HPDE6-E6E7 (cell line): ENCODE data around the gene CPED1.
"Not testable (repeated sequence)": the region's sequence is repeated elsewhere in the genome, so short reads cannot be mapped to it uniquely, and the experiment has no call there.

Experiments
- DNase-seq: peaks from one replicate; pipeline ENCODE4 v3.0.0; 2011; ENCODE audit warnings: missing footprints; ENCODE audit errors: extremely low spot score

CPED1 gene

DNA sequence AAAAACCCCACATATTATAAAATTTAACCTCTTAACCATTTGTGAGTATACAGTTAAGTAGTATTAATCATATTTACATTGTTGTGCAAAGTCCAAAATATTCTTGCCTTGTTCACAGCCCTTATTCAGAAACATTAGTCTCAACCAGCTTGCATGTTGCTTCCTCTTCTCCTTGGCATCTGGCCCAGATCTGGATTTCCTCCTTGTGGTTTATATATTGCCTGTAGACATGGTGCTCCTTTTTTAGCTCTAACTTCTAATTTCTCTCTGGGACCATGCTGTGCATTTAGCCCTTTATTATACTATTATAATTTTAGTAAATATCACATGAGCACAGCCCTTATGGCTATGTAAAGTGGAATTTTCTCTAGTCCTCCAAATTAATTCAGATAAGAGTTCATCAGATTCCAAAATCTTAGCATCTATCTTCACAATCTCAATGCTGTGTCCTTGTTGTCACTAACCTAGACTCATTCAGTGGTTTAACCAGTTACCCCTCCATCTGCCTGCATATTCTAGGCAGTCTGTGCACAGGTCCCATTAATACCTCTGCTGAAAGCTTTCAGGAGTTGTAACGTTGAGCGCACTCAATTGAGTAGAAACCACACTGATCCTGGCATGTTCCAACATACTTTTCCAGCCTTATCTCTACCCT, 7.9 kb downstream of the CPED1 start:
- DNase-seq, result peak; percentile 35

DNA sequence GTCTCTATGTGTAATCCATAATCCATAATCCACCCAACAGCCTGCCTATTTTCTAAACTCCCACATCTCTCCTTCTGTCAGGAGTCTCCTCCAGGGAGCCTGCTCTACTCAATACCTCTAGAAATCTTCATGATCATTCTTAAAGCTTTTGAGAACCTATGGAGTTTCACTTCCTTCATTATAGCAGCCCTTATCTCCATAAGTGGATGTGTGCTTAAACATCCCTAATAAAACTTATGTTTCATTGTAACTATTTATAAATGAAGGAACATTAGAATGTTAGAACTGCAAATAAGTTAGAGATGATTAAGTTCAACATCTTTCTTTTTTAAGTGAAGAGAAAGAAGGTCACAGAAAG, 8.5 kb downstream of the CPED1 start:
- DNase-seq, result no peak

DNA sequence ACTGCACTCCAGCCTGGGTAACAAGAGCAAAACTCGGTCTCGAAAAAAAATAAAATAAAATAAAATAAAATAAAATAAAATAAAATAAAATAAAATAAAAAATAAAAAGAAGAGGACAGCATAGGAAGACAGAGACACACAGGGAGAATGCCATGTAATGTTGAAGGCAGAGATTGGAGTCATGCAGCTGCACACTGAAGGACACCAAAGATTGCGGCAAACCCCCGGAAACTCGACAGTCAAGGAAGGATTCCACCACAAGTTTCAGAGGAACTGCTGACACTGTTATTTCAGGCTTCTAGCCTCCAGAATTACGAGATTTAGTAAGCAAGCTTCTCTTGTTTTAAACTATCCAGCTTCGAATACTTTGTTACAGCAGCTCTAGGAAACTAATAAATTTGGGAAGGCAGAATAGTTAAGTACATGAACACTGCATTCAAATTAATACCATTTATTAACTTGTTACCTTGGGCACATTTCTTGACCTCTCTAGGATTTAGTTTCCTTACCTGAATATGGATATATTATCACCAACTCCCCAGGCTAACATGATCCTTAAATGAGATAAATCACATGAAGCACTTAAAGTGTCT, 9.5 kb downstream of the CPED1 start:
- DNase-seq, result no peak

DNA sequence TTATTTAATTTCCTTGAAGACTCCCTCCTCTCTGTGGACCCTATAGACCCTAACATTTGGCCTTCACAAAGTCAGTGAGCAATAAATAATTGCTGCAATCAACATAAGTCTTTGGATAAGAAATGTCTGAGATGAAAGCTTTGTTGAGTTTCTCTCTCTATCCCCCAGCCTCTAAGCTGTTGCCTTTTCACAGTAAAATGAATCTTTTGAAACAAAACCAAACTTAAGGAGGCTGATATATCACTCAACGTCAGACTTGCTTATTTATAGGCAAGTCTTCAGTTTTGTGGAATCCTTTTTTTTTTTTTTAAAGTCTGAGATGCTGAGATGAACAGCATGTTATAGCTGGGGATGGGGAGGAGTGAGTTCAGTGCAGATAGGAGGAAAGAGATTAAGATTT, 10.0 kb downstream of the CPED1 start:
- no peak for DNase-seq

DNA sequence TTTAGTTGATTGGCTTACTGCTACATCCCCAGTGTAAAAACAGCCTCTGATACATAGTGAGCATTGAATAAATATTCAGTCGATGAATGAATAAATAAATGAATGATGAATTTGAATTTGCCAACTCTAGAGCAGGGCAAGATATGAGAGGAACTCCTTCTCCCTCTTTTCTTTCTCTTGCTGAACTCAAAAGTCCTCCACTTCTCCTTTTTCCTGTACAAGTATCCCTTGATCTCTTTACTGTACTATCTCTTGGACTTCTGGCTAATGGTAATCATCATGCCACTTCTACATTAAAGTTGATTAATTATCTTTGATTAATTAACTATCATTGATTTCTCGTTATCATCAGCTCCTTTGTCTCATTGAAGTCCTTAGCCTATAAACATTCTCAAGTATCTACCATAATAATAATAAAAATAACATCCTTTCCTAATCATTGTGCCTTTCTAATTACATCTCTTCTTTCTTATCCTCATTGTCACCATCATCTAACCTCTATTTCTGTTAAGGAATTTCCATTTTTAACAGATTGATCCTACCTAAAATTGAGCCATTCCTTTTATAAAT, 10.6 kb downstream of the CPED1 start:
- no peak for DNase-seq

DNA sequence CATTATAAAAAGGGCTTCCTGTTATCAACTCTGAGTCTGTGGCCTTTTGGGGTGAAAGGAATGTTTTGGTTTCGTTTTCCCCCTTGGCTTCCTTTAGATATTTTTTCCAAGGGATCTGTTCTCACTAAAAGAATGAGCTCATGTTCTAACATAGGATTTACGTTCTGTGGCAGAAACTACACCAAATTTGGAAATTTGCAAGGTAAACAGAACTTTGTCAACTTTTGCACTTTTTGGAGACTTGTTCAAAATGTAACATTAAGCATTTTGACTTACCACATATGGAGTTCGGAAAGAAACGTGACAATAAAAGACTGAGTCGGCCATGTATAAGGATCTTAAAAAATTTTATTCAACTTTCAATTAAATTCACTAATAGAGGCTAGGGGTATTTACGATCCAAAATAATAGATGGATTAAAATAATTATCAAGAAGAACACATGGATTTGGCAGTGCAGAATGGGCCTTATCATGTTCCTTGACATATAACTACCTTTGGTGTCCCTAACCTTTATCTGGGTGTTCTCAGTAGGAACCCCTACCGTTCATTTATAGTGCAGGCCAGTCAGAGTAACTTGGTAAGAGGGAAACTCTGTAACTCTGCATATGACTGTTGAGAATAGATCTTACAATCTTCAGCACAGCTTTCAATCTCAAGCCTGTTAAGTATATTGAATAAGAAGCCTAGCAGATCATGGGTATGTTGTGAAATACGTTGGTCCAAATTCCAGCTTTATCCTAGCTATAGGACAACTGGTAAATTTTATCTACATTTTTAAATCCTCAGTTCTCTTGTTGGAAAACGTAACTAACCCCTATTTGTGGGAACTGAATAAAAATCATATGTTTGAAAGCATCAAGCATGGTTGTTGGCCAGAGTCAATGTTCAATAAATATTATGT, 11.8 kb downstream of the CPED1 start:
- DNase-seq, result no peak

DNA sequence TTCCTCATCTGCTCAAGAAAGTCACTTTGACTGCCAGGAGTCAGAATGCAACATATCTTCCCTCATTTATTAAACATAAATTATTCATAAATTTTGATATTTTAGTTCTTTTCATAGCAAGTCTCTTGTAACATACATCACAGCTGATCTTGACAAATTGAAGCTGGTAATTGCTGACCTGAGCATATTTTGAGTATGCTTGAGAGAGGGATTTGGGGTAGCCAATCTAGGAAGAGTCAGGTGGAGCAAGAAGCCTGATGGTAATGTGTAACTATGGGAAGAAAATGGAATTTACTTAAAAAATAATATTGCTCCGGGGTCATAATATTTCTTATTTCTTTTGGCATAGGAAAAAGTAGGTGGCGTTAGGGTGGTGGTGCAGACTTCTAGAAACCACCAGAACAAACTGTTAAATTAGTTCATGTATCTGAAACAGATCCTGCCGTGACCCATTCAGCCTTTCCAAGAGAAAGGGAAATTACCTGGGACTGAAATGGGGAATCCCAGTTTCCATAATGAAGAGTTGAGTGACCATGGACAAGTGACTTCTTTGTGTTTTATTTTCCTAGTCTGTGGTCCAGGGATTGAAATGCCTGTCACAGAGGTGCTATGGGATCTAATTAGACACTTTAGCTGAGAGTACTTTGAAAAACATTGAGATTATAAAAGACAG, 12.9 kb downstream of the CPED1 start:
- DNase-seq, result no peak

DNA sequence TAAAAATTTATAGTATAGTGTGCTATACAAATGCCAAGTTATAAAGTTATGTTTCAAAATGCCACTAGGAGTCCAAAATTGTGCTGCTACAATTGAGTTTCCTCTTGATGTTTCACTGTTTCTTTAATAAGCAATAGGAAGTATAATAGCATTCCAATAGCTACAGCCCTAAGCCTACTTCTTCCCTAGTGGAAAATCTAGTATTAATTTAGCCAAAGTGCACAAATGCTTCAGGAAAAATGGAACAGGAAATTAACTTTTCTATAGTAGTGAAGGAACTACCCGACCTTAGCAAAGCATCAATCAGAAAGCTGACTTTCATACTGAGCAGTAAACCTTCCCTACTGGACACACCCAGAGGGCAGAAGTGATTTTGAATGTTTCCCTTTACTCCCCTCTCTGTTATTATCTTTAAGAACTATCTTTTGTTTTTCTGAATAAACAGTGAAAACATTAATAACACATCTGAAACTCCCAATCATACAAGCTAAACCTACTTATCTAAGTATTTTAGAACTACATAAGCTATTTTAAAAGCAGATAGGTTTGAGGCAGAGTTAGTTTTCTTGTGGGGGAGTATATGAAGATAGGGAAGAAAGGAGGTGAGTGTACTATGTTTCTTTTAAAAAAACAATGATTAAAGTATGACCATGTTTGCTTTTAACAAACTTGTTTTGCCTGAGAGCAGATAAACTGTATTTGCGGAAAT, 13.7 kb downstream of the CPED1 start:
- no peak for DNase-seq

DNA sequence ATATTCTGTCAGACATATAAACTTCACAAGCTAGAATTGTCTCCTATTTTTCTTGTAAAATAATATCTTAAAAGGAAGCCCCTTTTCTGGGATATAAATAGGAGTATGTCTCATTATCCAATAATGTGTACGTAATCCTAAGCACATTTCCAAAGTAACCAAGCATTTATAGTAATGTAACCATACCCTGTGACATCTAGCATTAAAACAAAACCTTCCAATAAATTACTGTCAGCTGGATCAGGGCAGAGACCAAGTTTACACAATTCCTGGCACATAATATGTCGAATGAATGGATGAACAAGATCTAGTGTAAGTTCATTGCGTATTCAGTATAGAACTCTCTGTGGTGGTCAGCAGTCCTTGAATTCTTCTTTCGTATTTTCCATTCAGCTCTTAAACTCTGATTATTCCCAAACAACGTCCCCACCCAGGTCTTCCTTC, 14.3 kb downstream of the CPED1 start:
- no peak for DNase-seq

DNA sequence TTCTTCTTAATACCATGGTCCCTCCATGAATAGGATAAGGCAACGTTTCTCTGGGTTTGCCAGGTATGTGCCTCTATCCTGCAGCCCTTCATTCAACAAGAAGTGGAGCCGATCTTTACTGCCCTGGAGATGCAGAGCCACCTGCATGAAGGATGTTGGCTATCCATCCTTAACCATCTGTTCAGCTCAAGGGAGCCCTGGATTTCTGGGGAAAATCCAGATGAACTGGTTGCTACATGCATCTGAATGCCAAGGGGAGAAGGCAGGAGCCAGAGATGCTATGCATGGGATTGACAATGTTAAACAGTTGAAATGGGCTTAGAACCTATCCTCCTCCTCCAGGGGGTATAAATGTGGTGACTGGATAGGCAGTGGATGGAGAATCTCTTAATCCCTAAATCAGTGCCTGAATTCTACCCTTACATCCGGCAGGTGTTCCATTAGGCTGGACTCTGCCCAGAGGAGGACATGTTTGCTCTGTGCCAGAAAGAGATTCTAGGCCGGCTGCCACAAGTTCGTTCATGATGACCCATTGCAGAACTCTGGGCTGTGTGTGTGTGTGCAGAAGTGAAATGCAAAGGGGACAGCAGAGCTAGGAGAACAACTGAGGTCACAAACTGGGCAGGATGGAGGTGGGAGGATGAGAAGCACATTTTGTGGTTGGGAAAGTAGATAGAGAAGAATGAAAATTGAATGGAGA, 15.6 kb downstream of the CPED1 start:
- no peak for DNase-seq

DNA sequence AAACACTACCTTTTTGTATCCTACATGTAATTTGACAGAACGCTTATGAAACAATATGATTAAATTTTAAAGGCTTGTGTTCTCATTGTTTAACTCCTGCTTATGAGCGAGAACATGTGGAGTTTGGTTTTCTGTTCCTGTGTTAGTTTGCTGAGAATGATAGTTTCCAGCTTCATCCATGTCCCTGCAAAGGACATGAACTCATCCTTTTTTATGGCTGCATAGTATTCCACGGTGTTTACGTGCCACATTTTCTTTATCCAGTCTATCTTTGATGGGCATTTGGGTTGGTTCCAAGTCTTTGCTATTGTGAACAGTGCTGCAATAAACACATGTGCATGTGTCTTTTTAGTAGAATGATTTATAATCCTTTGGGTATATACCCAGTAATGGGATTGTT, 16.5 kb downstream of the CPED1 start:
- not testable (repeated sequence) for DNase-seq

DNA sequence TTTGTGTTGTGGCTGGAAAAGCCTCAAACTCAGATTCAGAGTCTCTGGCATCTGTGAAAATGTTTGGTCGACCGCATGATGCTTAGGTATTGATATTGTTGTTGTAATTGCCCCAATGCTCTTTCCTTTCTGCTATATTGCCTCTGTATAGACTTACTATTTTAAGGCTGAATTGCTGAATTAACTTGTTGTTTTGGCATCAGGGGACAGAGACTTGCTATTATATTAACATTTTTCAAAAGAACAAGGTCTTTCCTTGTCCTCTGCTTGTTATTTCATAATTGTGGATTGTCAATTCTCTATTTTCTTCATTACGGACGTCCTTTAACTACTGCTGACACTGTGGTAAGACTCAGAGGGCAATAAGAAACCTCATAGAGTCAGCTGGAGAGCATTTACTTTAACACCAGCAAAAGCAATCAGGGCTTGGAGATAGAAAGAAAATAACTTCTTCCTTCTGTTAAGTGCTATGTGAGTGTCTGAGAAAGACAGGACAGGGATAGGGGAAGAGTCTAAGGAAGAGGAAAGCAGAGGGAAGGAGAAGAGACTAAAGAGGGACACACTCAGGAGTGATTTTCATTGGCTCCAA, 17.6 kb downstream of the CPED1 start:
- DNase-seq, result no peak

DNA sequence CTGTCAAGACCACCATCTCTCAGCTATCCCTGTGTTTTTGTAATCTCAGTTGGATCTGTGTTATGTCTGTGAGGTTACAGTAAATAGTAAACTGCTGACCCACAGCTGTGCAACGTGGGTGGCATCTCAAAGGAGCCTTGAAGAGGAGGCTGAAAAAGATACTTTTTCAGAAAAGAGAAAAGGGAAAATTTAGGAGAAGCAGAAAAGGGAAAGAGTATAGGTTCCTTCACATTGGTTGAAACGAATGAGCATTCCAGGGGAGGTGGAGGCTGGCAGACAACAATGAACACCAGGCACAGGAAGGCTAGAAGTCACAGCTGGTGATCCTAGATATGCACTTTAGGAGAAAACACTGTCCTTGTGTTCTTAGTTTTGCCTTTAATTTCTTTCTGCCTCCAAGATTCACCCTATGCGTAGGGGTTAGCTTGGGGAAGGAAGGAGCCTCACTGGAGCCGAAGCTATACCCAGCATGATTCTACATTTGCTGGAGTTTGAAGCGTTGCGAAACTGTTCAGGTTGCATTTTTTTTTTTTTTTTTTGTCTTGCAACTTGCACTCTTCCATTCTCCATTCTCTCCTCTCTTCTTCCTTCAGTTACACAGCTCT, 18.3 kb downstream of the CPED1 start:
- DNase-seq, result no peak

DNA sequence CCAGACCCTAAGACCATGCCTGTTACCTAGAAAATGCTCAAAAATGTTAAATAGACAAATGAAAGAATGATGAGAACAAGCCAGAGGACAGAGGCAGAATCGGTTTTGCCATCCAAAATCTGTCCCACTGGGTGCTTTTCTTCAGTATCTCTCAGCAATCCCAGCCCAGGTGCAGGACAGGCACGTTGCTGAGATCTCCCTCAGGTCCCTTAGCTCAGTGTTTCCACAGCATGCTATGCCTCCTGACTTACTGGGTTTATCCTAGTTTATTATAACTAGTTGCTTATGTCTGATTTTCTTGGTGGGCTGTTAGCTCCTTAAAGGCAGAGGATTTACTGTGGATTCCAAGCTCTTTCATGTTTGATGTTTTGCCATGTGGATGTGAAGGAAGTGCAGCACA, 20.3 kb downstream of the CPED1 start:
- DNase-seq, result no peak

DNA sequence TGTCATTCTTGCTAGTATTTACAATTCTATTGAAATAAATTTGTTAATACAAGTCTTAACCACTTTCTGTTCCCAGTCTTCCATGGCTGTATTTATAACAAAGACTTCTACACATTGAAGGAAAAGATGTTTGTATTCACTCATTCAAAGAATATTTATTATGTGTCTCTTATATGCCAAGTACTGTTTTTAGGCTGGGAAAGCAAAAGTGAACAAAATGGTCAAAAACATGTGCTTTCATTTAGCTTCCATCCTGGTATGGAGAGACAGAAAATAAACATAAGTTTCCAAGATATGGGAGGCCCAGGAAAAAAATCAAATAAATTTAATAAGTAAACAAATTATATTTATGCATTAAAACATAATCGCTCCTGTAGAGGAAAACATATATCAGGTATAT, 22.9 kb downstream of the CPED1 start:
- no peak for DNase-seq

DNA sequence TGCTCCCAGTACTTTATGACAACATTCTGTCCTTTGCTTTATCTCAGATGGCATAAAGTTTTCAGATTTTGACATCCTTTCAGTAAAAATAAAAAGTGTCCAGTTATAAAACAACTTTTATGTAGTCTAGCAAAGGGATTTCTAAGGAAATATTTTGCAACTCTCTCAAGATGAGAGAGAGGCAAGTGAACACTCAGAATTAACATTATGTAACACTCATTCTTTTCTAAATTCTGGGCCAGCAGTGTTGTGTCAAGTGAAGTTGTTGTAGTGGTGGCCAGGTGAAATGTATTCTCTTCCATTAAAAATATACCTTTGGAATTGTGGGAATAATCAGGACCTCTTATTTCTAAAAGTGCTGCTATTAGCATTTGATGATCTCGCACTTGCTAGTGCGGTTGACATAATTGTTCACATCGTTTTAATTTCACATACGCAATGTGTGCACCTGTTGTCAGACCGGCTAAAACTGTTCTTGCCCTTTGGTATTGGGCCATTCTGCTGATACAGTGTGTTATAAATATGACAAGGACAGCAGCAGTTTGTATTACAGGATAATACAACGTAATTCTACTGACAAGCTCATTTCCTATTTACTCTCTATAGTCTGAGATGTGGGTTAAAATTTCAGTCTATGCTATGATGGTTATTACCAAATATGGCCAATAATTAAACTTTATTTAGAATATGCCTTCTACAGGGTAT, 23.8 kb downstream of the CPED1 start:
- no peak for DNase-seq

DNA sequence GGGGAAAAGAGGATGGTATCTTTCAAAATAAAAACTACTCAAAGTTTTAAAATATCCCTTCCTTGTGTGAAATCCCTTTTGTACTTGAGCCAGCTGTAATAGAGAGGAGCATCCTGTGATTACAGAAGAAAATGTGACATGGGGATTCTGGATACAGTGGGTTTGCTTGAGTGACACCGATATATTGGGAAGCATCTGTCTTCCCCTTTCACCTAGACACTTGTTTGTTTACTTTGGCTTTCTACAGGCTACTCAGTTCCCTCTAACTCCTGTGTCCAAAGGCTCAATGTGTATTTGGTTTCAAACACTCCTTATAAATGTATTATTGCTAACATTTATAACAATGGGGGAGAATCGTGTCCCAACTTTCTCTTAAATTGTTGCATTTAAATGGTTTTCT, 24.4 kb downstream of the CPED1 start:
- no peak for DNase-seq

DNA sequence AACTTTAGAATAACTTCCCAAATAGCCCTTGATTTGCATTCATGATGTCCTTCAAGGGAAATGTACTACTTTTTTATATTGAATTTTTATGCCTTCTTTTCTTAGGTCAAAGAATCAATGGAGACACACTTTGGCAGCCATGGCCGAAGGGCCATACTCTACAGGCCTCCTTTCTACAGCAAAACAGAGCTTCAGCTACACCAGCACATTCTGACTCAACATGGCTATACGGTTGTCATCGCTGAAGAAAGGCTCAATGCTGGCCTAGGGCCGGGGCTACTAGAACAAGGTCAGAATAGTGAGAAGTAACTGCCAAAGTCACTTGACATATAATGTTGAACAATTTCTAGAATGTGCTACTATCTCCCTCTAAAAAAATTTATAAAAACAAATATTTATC, 27.0 kb downstream of the CPED1 start:
- DNase-seq, result no peak

DNA sequence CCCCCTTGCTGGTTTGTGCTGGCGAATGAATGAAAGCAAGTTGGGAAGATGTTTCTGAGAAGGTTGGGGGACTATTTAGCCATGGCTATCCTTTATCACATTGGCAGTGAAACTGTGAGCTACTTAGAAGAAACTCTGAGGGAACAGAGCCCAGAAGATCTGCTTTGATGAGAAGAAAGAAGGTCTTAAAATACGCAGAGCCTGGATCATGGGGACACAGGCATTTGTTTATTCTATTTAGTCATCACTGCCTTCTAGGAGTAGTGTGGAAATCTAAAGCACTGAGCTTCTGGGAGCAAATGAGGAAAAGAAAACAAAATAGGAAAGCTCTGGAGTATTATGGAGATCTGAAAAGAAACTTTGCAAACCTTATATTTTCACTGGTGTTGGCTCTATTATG, 28.5 kb downstream of the CPED1 start:
- DNase-seq, result no peak
